ENCODE results near the gene FHIT.

- no peak for TF ChIP-seq SIN3A (IDR thresholded peaks at IDR 0.05; ENCODE audit: low read depth, low read length)
- no peak for TF ChIP-seq NR2C2 (IDR thresholded peaks at IDR 0.05; ENCODE audit: borderline replicate concordance, control insufficient read depth, insufficient read length, low read depth)
- no peak for TF ChIP-seq EZH2 (IDR thresholded peaks at IDR 0.05; ENCODE audit: borderline replicate concordance, control insufficient read depth, low read depth, low read length)
- TF ChIP-seq CHD2 (IDR thresholded peaks at IDR 0.05; ENCODE audit: borderline replicate concordance, low read depth, low read length): no peak
- TF ChIP-seq POLR2AphosphoS5 (IDR thresholded peaks at IDR 0.05; ENCODE audit: low read length): no peak
- no peak for TF ChIP-seq ZSCAN29 (IDR thresholded peaks at IDR 0.05)
- TF ChIP-seq ZNF592 (IDR thresholded peaks at IDR 0.05): no peak
- TF ChIP-seq SUZ12 (IDR thresholded peaks at IDR 0.05; ENCODE audit: unreplicated experiment): no peak
Observed at GRCh38 chr3:60246361-60246760, 1004.9 kb downstream of the FHIT start.
